Amygdala (tissue), 56 donors: ENCODE results near the gene MAPK10.

Source experiments
- DNase-seq, 56 donors: peaks; one replicate each; lab custom pipeline; 2025; lab: John Stamatoyannopoulos, UW

The MAPK10 gene

GRCh38 chr4:86359944-86360478, at the start of gene MAPK10:
TSS of gene MAPK10 (minus strand) at chr4:86360053.
- peak in 55 of 56 donors; percentile 17 to 96 (median 83) for DNase-seq

DNA sequence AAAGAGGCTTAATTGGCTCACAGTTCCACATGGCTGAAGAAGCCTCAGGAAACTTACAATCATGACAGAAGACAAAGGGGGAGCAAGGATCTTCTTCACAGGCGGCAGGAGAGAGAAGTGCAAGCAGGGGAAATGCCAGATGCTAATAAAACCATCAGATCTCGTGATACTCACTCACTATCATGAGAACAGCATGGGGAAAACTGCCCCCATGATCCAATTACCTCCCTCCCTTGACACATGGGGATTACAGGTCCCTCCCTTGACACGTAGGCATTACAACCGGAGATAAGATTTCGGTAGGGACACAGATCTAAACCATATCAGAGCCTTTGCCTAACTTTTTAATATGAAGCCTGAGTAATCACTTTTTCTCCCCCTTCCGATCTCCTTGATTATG, 43.7 kb upstream of the MAPK10 start:
- no peak for DNase-seq

DNA sequence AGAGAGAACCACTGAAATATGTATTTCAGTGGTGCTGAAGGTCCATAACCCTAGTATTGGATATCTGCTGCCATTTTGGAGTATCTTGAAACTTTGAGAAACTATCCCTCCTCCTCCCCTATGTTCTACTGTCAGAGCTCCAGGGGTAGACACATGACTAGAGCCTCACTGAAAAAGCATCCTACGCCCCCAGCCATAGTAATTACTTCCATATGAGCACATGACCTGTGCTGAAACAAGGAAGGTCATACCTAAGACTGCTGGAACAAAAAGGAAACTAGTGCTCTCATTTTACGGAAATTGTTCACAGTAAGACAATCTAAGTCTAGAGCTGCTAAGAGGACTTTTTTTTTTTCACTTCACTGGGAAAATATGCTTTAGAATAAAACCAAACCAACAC, 42.0 kb upstream of the MAPK10 start:
- DNase-seq: no peak

- DNase-seq: no peak
Observed at GRCh38 chr4:86400216-86400615, 40.4 kb upstream of the MAPK10 start.

DNA sequence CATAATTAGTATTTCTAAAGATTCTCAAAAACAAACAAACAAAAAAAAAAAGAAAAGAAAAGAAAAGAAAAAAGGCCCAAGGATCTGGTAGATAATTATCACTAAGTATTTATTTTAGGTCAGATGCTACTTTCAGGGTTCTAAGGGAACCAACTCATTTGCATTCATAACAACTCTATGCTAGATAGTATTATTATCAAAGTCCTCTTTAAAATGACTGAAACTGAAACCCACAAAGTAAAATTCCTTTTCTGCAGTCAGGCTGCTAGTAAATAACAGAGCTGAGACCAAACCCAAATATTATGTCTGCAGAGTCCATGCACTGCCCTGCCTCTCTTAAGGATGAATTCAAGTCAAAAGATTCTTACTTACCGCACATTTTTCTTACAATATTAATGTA, 38.3 kb upstream of the MAPK10 start:
- no peak for DNase-seq

DNA sequence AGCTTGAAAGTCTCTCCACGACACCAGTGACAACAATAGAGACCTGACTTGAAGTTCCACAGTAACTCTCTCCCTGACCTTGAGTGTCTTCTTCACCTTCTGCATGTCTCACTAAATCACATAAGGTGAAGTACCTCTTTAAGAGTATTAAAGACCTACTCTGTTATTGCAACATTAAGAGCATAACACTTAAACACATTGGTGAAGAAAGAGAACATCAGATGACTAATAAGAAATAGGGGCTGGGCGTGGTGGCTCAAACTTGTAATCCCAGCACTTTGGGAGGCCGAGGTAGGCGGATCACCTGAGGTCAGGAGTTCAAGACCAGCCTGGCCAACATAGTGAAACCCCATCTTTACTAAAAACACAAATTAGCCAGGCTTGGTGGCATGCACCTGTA, 33.9 kb upstream of the MAPK10 start:
- DNase-seq: no peak

GRCh38 chr4:86389664-86390063, 29.8 kb upstream of the MAPK10 start:
- DNase-seq: no peak

DNA sequence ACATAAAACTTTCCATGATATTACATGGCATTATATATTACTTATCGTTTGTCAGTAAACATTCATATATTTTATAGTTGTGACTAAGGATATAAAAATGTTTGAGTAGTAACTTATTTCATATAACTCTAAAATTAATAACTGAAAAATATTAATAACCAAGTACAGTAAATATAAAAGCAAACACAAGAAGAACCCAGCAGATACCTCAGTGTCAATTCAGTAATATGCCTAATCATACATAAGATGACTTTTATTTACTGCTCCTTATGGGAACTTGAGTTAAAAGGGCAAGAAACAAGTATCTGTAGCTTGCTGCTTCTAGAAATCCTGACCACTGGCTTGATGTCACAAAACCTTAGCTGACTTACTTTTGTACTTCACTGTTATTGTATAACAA, 28.4 kb upstream of the MAPK10 start:
- no peak for DNase-seq

GRCh38 chr4:86386817-86387415, 27.1 kb upstream of the MAPK10 start:
- DNase-seq: peak in 1 of 56 donors; percentile 2

DNA sequence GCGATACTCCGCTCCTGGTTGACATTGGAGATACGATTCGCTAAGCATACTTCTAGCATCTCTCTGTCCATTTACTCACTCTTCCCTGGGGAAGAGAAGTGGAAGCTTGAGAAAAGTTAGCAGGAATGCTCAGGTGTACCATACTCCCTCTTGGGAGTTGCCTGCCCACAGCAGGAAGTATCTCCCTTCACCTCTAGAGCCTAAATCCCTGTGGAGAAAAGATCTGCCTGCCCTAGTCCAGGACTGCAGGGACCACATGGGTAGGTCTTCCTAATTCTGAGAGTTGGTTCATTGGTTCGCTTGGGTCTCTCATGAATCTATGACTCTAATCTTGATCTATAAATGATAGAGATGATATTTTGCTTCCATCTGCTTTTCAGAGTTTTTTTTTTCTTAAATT, 26.3 kb upstream of the MAPK10 start:
- no peak for DNase-seq

DNA sequence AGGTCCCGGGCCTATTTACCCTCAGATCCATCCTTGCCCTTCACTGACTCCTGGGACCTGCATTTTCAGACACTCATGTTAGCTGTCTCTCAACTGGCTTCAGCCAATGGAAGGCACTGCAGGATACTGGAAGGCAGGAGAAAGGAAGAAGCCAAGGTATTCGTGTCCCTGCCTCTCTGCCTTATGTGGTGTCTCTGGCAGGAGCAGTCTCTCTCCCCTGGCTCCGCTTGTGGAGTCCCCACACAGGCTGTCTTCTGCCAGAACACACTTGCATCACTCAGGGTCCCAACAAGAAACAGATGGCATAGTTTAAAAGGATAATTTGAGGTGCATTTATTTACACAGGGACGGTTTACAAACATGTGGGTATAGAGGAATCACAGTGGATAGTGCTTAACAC, 21.6 kb upstream of the MAPK10 start:
- no peak for DNase-seq

DNA sequence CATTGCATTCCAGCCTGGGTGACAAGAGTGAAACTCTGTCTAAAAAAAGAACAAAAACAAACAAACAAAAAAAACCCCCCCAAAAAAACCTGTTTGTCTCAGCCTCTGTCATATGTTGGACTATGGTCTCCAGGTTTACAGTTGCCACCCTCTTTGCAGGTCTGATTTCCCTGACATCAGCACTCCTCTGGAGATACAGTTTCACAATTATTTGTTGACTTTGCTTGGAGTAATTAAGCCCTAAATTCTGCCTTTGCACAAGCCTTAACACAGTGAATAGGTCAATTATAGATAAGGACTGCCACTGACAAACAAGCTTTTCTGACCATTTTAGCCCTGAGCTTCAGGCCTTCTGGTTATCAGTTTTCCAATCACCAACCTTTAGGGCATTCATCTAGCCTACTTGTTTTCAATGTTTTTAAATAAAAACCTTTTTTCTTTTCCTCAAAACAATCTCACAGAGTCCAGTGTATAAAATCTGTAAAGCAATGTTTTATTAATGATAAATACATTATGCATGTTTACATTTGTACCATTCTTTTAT, 20.4 kb upstream of the MAPK10 start:
- no peak for DNase-seq

- no peak for DNase-seq
Observed at GRCh38 chr4:86376850-86377249, 17.0 kb upstream of the MAPK10 start.

GRCh38 chr4:86368433-86368832, 8.6 kb upstream of the MAPK10 start:
- DNase-seq: no peak

- DNase-seq: no peak
Observed at GRCh38 chr4:86367577-86367976, 7.7 kb upstream of the MAPK10 start.

DNA sequence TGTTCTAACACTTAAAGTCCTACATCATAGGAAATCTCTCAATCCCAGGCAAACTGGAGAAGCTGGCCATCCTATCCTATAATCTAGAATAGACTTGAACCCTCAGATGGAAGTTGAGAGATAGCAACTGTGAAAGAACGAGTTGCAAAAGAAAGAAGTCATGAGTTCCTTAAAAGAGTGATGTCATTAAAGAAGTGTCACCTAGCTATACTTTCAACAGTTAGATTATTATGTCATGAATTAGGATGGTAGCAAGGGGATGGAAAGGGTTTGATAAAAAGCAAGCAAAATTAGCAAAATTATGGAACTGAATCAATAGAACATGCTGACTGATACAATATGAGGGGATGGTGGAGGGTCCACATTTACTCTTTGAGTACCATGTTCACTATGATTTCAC, 7.1 kb upstream of the MAPK10 start:
- DNase-seq: no peak

- no peak for DNase-seq
Observed at GRCh38 chr4:86362510-86362909, 2.7 kb upstream of the MAPK10 start.

DNA sequence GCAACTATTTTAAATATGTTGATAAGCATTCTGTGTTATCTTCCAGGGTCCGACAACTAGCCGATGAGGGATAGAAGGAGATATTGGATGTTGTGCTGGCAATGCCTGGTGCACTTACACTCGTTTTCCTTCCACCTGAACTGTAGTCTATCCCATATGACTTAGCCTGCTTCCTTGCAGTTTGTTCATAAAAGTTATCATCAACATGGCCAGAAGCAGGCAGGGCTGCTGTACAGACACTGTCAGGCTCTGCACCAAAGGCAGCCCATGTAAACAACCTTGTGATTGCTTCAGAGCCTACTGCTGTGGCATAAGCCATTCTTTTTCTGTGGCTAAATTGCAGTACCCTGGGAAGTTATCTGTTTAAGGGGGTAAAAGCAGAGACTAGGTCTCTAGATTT, 1.6 kb downstream of the MAPK10 start:
- peak in 39 of 56 donors; percentile 1 to 59 (median 19) for DNase-seq

DNA sequence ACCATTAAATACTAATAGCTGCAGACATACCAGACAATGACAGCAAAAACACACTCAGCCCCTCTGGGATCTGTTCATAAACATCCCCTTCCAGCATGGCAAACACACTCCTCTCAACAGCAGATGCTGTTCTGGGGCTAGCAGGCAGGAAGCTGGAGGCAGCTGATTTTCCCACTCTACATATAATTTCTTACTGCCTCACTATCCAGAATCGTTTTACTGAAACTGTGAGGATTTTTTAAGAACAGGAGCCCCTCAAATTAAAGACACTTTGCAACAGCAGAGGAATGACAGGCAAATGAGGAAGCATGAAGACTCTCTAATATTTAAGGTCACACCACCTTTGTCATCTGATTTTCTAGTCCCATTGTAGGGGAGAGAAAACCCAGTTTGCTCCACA, 2.2 kb downstream of the MAPK10 start:
- DNase-seq: peak in 19 of 56 donors; percentile 2 to 53 (median 17)

GRCh38 chr4:86356425-86357210, 3.2 kb downstream of the MAPK10 start:
- DNase-seq: peak in 1 of 56 donors; percentile 17

DNA sequence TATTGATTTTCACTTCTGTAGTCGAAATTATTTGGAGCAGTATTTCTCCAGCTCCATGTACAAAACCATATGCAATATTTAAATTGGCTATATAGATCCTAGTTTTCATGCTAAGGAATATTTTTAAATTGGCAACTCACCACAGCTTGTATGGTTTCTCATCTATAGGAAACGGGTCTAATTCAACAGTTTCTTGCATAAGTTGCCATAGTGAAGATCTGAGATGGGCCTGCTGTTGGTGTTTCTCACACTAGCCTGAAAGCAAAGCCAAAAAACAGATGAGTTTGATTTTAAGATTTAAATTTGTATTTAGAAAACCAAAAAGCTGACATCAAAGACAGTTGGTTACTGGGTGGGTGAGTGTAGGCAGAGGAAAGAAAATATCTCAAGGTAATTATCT, 5.5 kb downstream of the MAPK10 start:
- no peak for DNase-seq

DNA sequence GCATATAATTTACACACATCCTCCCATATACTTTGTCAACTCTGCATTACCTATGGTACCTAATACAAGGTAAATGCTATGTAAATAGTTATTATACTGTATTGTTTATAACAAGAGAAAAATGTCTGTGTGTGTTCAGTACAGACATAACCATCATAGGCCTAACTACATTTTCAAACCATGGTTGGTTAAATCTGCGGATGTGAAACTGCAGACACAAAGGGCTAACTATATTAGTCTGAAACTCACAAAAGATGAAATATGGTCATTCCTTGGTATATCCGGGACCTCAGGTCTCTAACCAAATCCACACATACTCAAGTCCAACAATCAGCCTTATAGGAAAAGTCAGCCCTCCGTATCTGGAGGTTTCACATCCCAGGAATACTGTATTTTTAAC, 13.5 kb downstream of the MAPK10 start:
- DNase-seq: no peak
